ENCODE data around the gene DRAP1.

GRCh38 chr11:65920372-65920802 is 1.2 kb downstream of the DRAP1 start:
- TF ChIP-seq YY1 (IDR thresholded peaks at IDR 0.05; ENCODE audit: insufficient read depth, insufficient read length) (no peak), SUZ12 (IDR thresholded peaks at IDR 0.05; ENCODE audit: extremely low read depth, insufficient read depth, insufficient read length) (no peak), ZNF274 (IDR thresholded peaks at IDR 0.05; ENCODE audit: low read depth, low read length) (no peak)
